ENCODE measurements around the gene STEAP1B. TPM values are rescaled to one million over a fixed set of nuclear protein-coding genes. Genes with fewer than 3 reads are reported as not detected.
A peak's percentile ranks its signal among the peaks of the same experiment; 100 is the strongest.
"Not testable (repeated sequence)": the region's sequence is repeated elsewhere in the genome, so short reads cannot be mapped to it uniquely, and the experiment has no call there.

Gene STEAP1B
- polyA plus RNA-seq, 4 donors, result 1.2 to 2.1 (median 1.4) TPM

GRCh38 chr7:22499044-22499443, 944 bp downstream of the STEAP1B start:
- no peak for DNase-seq (ENCODE audit: low read depth in 4 of 4, low spot score in 3 of 4)

- DNase-seq (ENCODE audit: low read depth in 4 of 4, low spot score in 3 of 4), result not testable (repeated sequence)
These were observed 3.1 kb downstream of the STEAP1B start for GRCh38 chr7:22496912-22497311.

- not testable (repeated sequence) for DNase-seq (ENCODE audit: low read depth in 4 of 4, low spot score in 3 of 4)
These were observed 3.6 kb downstream of the STEAP1B start for GRCh38 chr7:22496296-22496888.

- DNase-seq (ENCODE audit: low read depth in 4 of 4, low spot score in 3 of 4), result not testable (repeated sequence)
These were observed 6.6 kb downstream of the STEAP1B start for GRCh38 chr7:22493160-22493925.

- peak; percentile 71 to 76 (median 73) for DNase-seq (ENCODE audit: low read depth in 4 of 4, low spot score in 3 of 4)
These were observed 11.1 kb downstream of the STEAP1B start for GRCh38 chr7:22488643-22489462.

GRCh38 chr7:22487978-22488642, 11.9 kb downstream of the STEAP1B start:
- DNase-seq (ENCODE audit: low read depth in 4 of 4, low spot score in 3 of 4), result no peak

- no peak for DNase-seq (ENCODE audit: low read depth in 4 of 4, low spot score in 3 of 4)
These were observed 13.4 kb downstream of the STEAP1B start for GRCh38 chr7:22486597-22486996.

GRCh38 chr7:22485189-22485588, 14.8 kb downstream of the STEAP1B start:
- no peak for DNase-seq (ENCODE audit: low read depth in 4 of 4, low spot score in 3 of 4)

GRCh38 chr7:22482503-22482902, 17.5 kb downstream of the STEAP1B start:
- DNase-seq (ENCODE audit: low read depth in 4 of 4, low spot score in 3 of 4), result no peak

GRCh38 chr7:22481726-22482125, 18.3 kb downstream of the STEAP1B start:
- no peak for DNase-seq (ENCODE audit: low read depth in 4 of 4, low spot score in 3 of 4)

GRCh38 chr7:22480523-22481075, 19.4 kb downstream of the STEAP1B start:
- no peak for DNase-seq (ENCODE audit: low read depth in 4 of 4, low spot score in 3 of 4)

GRCh38 chr7:22477876-22478450, 22.0 kb downstream of the STEAP1B start:
- DNase-seq (ENCODE audit: low read depth in 4 of 4, low spot score in 3 of 4), result no peak

GRCh38 chr7:22477262-22477661, 22.7 kb downstream of the STEAP1B start:
- DNase-seq (ENCODE audit: low read depth in 4 of 4, low spot score in 3 of 4), result no peak

- no peak for DNase-seq (ENCODE audit: low read depth in 4 of 4, low spot score in 3 of 4)
These were observed 23.2 kb downstream of the STEAP1B start for GRCh38 chr7:22476824-22477223.

GRCh38 chr7:22474645-22475044, 25.3 kb downstream of the STEAP1B start:
- DNase-seq (ENCODE audit: low read depth in 4 of 4, low spot score in 3 of 4), result no peak

- no peak for DNase-seq (ENCODE audit: low read depth in 4 of 4, low spot score in 3 of 4)
These were observed 29.0 kb downstream of the STEAP1B start for GRCh38 chr7:22470981-22471380.

GRCh38 chr7:22469371-22470143, 30.4 kb downstream of the STEAP1B start:
- DNase-seq (ENCODE audit: low read depth in 4 of 4, low spot score in 3 of 4), result no peak

GRCh38 chr7:22468609-22469008, 31.4 kb downstream of the STEAP1B start:
- no peak for DNase-seq (ENCODE audit: low read depth in 4 of 4, low spot score in 3 of 4)

- DNase-seq (ENCODE audit: low read depth in 4 of 4, low spot score in 3 of 4), result no peak
These were observed 35.7 kb downstream of the STEAP1B start for GRCh38 chr7:22464299-22464698.
